Lower lobe of right lung (tissue), 2 donors: Measurements from ENCODE around the gene PPM1H. TPM values are rescaled to one million over a fixed set of nuclear protein-coding genes. Genes with fewer than 3 reads are reported as not detected.
"Not testable (repeated sequence)": the region's sequence is repeated elsewhere in the genome, so short reads cannot be mapped to it uniquely, and the experiment has no call there.

ENCODE experiments used
- ATAC-seq, 2 donors: fragments of 200-7000 bp; cut with Tn5 transposase; one replicate each; pipeline ENCODE4 v1.9.1; 2020 to 2022; ENCODE audit warnings: mild to moderate bottlenecking in 2 of 2, moderate library complexity in 2 of 2
- DNase-seq: peaks from one replicate; pipeline ENCODE4 v3.0.0-alpha.2; 2020
- H3K27ac ChIP-seq: fragments of 200-600 bp; one replicate; pipeline ENCODE4 v1.8.0; 2022
- H3K27me3 ChIP-seq: fragments of 200-600 bp; one replicate; pipeline ENCODE4 v1.8.0; 2022; ENCODE audit warnings: low read depth
- H3K36me3 ChIP-seq: fragments of 200-600 bp; one replicate; pipeline ENCODE4 v1.8.0; 2022; ENCODE audit warnings: mild to moderate bottlenecking
- H3K4me1 ChIP-seq: fragments of 200-600 bp; one replicate; pipeline ENCODE4 v1.8.0; 2022
- H3K4me3 ChIP-seq: fragments of 200-600 bp; one replicate; pipeline ENCODE4 v1.8.0; 2022; ENCODE audit warnings: mild to moderate bottlenecking
- H3K9me3 ChIP-seq: fragments of 200-600 bp; one replicate; pipeline ENCODE4 v1.8.0; 2022
- intact Hi-C: fragments of 100-400 bp; cut with DNase I; formaldehyde crosslinking; loops from one replicate; pipeline ENCODE4 v1.11.0; 2022
- total RNA-seq: library from RNA; stranded (reverse); fragmentation: NEBNext Ultra II Directional; extraction: Animal tissue kit (Norgen Biotek cat#: 25700); gene quantifications from one replicate; pipeline ENCODE4 v1.2.1, GENCODE V29; 2021
- TF ChIP-seq, protein P1 (sequence below): fragments of 200-600 bp; IDR thresholded peaks from one replicate; pipeline ENCODE4 v1.8.0; 2022; ENCODE audit warnings: antibody characterized with exemption, mild to moderate bottlenecking
- donor health status: DM: no; HTN: yes; CAD: no; lungs with severe emphysema.

Gene PPM1H
- total RNA-seq, 1 donor from 2014 or later = 6.8 TPM

DNA sequence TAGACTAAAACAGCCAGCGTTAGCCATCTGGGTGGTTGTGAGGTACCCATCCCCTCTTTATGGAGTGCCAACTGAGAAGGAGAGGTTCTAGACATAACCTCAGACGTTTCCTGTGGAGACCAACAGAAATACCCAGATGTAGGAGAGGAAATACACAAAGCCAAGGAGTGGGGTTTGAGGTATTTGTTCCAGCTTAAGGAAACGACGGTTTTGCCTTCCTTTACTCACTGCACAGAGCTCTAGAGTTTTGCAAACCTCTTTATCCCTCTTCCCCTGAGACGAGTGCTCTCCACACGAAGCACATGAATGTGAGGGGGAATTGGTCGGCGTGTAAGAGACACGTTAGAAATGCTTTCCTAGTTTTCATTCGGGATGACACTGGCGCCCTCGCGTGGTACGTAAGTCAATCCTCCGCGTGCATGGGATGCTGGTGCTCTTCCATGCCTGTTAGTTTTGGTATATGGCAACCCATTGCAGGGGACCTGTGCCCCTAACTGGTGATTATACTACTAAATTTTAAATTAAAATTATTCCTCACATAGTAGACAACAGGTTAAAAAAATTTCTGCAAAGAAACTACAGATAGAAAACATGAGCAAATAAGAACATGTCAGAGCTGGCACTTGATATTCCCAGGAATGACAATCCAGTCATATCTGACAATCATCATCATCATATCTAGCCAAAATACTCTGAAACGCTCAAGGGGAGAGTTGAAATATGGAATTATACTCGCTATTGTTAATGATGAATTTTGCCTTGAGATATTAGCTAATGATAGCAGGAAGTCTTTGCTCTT lies 121.7 kb downstream of the PPM1H start:
- intact Hi-C loops = no loop called here
- Histone ChIP-seq H3K9me3 (no peaks in the 10 kb centered on the region), H3K4me3 (peak overlapping the region; percentile 7), H3K36me3 (no peaks in the 10 kb centered on the region), H3K27ac (no peak overlapping the region), H3K27me3 (no peaks in the 10 kb centered on the region), H3K4me1 (peaks cover 9% of the 10 kb centered on the region)
- DNase-seq = peak; percentile 80
- TF ChIP-seq, protein P1, sequence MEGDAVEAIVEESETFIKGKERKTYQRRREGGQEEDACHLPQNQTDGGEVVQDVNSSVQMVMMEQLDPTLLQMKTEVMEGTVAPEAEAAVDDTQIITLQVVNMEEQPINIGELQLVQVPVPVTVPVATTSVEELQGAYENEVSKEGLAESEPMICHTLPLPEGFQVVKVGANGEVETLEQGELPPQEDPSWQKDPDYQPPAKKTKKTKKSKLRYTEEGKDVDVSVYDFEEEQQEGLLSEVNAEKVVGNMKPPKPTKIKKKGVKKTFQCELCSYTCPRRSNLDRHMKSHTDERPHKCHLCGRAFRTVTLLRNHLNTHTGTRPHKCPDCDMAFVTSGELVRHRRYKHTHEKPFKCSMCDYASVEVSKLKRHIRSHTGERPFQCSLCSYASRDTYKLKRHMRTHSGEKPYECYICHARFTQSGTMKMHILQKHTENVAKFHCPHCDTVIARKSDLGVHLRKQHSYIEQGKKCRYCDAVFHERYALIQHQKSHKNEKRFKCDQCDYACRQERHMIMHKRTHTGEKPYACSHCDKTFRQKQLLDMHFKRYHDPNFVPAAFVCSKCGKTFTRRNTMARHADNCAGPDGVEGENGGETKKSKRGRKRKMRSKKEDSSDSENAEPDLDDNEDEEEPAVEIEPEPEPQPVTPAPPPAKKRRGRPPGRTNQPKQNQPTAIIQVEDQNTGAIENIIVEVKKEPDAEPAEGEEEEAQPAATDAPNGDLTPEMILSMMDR = peak; percentile 73
- peak; percentile 85 to 90 for ATAC-seq

DNA sequence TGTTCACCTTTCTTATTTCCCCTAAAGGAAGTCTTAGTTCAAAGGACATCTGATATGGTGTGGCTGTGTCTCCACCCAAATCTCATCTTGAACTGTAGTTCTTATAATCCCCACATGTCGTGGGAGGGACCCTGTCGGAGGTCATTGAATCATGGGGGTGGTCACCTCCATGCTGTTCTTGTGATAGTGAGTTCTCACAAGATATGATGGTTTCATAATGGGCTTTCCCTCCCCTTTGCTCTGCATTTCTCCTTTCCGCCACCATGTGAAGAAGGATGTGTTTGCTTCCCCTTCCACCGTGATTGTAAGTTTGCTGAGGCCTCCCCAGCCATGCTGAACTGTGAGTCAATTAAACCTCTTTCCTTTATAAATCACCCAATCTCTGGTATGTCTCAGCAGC lies 123.5 kb downstream of the PPM1H start:
- not testable (repeated sequence) for ATAC-seq

DNA sequence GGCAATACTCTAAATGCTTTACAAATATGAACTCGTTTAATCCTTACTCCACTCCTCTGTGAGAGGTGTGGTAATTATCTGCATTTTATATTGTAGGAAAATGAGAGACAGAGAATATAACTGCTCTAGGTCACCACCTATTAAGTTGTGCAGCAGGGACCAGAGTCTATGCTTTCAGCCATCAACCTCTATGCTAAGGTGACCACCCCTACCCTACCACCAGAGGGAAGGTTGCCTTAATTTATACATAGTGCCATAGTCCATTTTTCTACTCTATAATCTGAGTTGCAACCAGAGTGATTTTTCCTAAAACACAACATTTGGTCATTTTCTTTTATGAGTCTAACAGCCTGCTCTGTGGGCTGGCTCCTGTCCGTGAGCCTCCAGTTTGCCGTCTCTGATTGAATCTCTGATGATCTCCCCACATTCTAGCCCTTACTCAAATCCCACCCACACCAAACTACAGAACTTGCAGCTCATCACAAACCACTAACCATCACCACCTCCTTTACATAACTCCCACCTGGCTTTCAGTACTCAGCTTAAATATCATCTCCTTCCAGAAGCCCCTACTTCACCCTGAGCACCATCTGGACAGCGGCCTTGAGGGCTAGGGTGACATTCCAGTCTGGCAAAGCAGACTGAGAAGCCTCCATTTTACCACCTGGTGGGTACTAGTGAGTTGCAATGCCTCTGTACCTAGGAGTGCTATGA lies 126.6 kb downstream of the PPM1H start:
- ATAC-seq (no peak), DNase-seq (no peak)
- no peak overlapping the region for H3K27ac ChIP-seq
- H3K36me3 ChIP-seq = no peaks in the 10 kb centered on the region
- no peaks in the 10 kb centered on the region for H3K9me3 ChIP-seq
- H3K27me3 ChIP-seq = no peaks in the 10 kb centered on the region
- intact Hi-C loops = no loop called here
- H3K4me3 ChIP-seq = no peak overlapping the region
- peaks cover 6% of the 10 kb centered on the region for H3K4me1 ChIP-seq
- TF ChIP-seq, protein P1 = no peak

More for the DNA sequence above, 123.5 kb downstream of the PPM1H start:
- H3K36me3 ChIP-seq, H3K4me1 ChIP-seq, H3K9me3 ChIP-seq, H3K27me3 ChIP-seq, H3K4me3 ChIP-seq, H3K27ac ChIP-seq, intact Hi-C loops, DNase-seq: not testable (repeated sequence)

DNA sequence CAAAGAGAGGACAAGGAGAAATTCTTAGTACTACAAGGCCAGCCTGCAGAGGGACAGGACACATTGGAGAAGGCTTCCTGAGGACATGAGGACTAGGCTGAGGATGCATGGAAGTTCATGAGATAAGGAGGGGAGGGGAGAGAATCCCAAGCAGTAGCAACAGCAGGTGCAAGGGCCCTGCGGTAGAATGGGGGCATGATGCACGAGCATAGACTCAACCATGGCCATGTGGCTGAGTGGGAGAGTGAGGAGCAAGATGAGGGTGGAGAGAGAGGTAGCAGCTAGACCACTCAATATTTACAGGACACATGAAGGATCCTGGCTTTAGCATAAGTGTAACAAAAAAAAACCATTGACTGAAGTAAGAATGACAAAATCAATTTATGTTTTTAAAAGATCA lies 128.1 kb downstream of the PPM1H start:
- Histone ChIP-seq H3K27me3 (no peaks in the 10 kb centered on the region), H3K9me3 (no peaks in the 10 kb centered on the region), H3K4me3 (no peak overlapping the region), H3K36me3 (no peaks in the 10 kb centered on the region), H3K27ac (no peak overlapping the region), H3K4me1 (no peaks in the 10 kb centered on the region)
- DNase-seq (no peak), ATAC-seq (no peak)
- TF ChIP-seq, protein P1 = no peak
- intact Hi-C loops = no loop called here

DNA sequence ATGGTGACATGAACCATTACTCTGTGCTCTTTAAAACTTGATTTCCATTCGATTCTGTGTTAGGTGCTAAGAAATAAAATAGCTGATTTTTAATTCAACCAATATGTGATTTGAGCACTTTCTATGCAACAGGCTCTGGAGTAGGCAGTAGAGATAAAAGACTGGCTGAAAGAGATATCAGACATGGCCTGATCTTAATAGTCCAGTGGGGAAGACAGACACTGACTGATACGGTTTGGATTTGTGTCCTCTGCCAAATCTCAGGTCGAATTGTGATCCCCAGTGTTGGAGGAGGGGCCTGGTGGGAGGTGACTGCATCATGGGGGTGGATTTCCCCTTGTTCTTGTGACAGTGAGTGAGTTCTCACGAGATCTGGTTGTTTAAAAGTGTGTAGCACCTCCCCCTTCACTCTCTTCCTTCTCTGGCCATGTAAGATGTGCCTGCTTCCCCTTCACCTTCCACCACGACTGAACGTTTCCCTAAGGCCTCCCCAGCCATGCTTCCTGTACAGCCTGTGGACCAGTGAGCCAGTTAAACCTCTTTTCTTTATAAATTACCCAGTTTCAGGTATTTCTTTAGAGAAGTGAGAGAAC lies 128.6 kb downstream of the PPM1H start:
- Histone ChIP-seq H3K9me3 (no peaks in the 10 kb centered on the region), H3K4me3 (no peak overlapping the region), H3K27ac (no peak overlapping the region), H3K27me3 (no peaks in the 10 kb centered on the region), H3K36me3 (no peaks in the 10 kb centered on the region), H3K4me1 (no peaks in the 10 kb centered on the region)
- DNase-seq (no peak), ATAC-seq (no peak)
- TF ChIP-seq, protein P1 = no peak
- intact Hi-C loops = no loop called here
